ENCODE data around the gene SGCD.

Gene SGCD

DNA sequence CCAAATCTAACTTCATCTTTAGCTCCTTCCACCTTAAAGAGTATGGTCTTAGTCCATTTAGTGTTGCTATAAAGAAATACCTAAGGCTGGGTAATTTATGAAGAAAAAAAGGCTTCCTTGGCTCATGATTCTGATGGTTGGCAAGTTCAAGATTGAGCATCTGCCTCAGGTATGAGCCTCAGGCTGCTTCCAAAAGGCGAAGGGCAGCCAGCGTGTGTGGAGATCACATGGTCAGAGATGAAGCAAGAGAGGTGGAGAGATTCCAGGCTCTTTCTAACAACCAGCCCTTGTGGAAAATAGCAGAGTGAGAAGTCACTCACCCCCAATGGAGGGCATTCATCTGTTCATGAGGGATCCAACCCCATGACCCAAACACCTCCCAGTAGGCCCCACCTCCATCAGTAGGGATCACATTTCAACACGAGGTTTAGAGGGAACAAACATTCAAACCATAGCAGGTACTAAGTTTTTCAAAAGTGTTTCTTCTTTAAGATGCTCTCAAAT is 225.9 kb downstream of the SGCD start:
- no peak for DNase-seq (ENCODE audit: low read depth)

DNA sequence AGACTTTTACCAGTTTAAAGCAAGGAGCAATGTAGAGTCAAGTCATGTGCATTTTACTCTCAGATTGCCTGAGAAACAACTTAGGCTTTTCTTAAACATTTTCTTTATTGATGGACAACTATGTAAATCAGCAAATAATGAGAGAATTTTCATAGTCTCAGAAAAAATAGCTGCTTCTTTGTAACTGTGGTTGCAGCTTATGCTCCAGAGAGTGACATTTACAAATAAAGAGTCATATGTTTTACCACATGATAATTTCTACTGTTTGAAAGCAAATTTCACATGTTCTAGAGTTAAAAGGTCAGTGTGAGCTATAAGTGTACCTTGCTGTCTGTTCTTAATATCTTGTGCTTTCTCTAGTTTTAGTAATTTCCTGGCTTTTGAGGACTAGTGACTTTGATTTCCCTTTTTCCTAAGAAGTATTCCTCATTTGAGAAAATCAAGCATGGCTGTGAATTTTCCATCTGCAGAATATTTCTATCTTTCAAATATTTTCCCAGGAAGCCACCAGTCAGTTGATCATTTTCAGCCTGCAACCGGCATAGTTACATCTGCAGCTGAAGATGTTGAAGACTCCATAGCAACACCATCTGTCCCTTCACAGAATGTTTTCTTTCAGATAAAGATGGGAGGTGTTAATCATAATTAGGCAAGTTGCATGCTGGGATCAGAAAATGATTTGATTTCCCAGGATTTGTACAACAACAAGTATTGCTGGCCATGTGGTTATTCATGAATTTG is 229.9 kb downstream of the SGCD start:
- no peak overlapping the region for H3K4me3 ChIP-seq (ENCODE audit: control insufficient read depth, low read depth, low read length)
- TF ChIP-seq, protein P1, sequence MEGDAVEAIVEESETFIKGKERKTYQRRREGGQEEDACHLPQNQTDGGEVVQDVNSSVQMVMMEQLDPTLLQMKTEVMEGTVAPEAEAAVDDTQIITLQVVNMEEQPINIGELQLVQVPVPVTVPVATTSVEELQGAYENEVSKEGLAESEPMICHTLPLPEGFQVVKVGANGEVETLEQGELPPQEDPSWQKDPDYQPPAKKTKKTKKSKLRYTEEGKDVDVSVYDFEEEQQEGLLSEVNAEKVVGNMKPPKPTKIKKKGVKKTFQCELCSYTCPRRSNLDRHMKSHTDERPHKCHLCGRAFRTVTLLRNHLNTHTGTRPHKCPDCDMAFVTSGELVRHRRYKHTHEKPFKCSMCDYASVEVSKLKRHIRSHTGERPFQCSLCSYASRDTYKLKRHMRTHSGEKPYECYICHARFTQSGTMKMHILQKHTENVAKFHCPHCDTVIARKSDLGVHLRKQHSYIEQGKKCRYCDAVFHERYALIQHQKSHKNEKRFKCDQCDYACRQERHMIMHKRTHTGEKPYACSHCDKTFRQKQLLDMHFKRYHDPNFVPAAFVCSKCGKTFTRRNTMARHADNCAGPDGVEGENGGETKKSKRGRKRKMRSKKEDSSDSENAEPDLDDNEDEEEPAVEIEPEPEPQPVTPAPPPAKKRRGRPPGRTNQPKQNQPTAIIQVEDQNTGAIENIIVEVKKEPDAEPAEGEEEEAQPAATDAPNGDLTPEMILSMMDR (IDR thresholded peaks at IDR 0.05; ENCODE audit: control insufficient read depth, insufficient read depth, low read depth, low read length, missing control alignments): no peak
- no peak for DNase-seq (ENCODE audit: low read depth)

More for the DNA sequence above, 225.9 kb downstream of the SGCD start:
- TF ChIP-seq, protein P1 (IDR thresholded peaks at IDR 0.05; ENCODE audit: control insufficient read depth, insufficient read depth, low read depth, low read length, missing control alignments): no peak
- H3K4me3 ChIP-seq (ENCODE audit: control insufficient read depth, low read depth, low read length): no peak overlapping the region

DNA sequence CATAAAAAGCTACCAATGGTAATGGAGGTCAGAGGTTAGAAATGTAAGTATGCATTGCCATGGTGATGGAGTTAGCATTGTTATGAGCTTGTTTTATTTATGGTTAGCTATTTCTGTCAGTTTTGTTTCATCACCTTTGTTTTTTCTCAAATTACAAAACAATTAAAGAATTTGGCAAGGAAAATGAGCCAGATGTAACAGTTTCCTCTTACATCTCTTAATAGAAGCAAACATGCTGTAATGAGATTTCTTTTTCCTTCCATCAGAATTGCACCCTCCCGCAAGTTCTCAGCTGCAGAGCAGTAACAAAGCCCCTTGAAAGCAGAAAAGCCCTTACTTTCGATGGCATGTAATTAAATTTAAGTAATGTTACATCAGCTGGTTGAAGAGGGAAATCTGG is 233.0 kb downstream of the SGCD start:
- no peak for DNase-seq (ENCODE audit: low read depth)
- no peak overlapping the region for H3K4me3 ChIP-seq (ENCODE audit: control insufficient read depth, low read depth, low read length)
- TF ChIP-seq, protein P1 (IDR thresholded peaks at IDR 0.05; ENCODE audit: control insufficient read depth, insufficient read depth, low read depth, low read length, missing control alignments): no peak

DNA sequence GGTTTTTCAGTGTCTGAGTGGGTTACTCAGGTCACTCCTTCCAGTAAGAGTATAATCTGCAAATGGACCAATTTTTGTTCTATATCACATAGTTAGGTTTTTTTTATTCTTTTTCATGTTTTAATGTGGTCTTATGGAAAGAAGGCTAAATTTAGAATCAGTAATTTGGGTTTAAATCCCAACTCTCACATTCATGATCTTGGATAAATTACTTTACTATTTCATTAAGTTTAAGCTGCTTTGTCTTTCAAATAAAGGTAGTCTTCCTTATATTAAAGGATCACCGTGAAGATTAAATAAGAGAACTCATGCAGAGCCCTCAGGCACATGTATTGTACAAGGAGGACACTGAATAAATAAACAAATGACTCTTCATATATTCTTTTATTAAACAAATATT is 234.7 kb downstream of the SGCD start:
- H3K4me3 ChIP-seq (ENCODE audit: control insufficient read depth, low read depth, low read length): no peak overlapping the region
- DNase-seq (ENCODE audit: low read depth): no peak
- TF ChIP-seq, protein P1 (IDR thresholded peaks at IDR 0.05; ENCODE audit: control insufficient read depth, insufficient read depth, low read depth, low read length, missing control alignments): no peak

DNA sequence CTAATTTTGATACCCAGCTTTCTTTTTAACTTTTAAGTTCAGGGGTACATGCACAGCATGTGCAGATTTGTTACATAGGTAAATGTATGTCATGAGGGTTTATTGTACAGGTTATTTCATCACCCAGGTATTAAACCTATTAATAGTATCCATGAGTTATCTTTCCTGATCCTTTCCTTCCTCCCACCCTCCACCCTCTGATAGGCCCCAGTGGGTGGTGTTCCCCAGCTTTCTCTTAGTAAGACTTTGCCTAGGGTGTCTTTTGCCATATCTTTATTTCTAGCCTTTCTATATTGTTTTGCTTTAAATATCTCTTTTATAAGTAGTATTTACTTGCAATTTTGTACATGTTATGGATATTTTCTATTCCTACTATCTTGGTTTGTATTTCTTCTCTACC is 243.7 kb downstream of the SGCD start:
- no peak overlapping the region for H3K4me3 ChIP-seq (ENCODE audit: control insufficient read depth, low read depth, low read length)
- DNase-seq (ENCODE audit: low read depth): no peak
- TF ChIP-seq, protein P1 (IDR thresholded peaks at IDR 0.05; ENCODE audit: control insufficient read depth, insufficient read depth, low read depth, low read length, missing control alignments): no peak

DNA sequence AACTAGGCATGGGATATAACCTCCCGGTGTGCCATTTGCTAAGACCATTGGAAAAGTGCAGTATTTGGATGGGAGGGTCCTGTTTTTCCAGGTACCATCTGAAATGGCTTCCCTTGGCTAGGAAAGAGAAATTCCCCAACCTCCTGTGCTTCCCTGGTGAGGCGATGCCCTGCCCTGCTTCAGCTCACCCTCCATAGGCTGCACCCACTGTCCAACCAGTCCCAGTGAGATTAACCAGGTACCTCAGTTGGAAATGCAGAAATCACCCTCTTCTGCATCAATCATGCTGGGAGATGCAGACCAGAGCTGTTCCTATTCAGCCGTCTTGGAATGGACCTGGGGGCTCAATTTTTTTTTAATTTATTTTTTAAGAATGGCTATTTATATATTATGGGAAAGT is 254.8 kb downstream of the SGCD start:
- no peak for DNase-seq (ENCODE audit: low read depth)
- TF ChIP-seq, protein P1 (IDR thresholded peaks at IDR 0.05; ENCODE audit: control insufficient read depth, insufficient read depth, low read depth, low read length, missing control alignments): no peak
- H3K4me3 ChIP-seq (ENCODE audit: control insufficient read depth, low read depth, low read length): no peak overlapping the region
